Mesodermal cell (in vitro differentiated cells): ENCODE measurements around the gene CHRDL2.
A peak's percentile ranks its signal among the peaks of the same experiment; 100 is the strongest.

Source experiments
- H3K27ac ChIP-seq: 2 replicates; pipeline ENCODE4 v1.7.0; 2013; ENCODE audit warnings: mild to moderate bottlenecking, low read depth, low read length, moderate library complexity; ENCODE audit not compliant: severe bottlenecking
- H3K36me3 ChIP-seq: 2 replicates; pipeline ENCODE4 v1.7.1; 2013; ENCODE audit warnings: mild to moderate bottlenecking, low read length, moderate library complexity; ENCODE audit not compliant: control insufficient read depth, insufficient read depth
- H3K4me1 ChIP-seq: one replicate; pipeline ENCODE4 v1.7.1; 2013; ENCODE audit warnings: mild to moderate bottlenecking, low read length; ENCODE audit not compliant: insufficient read depth, control insufficient read depth, poor library complexity, severe bottlenecking
- H3K4me3 ChIP-seq: 2 replicates; pipeline ENCODE4 v1.7.0; 2013; ENCODE audit warnings: low read length, control low read depth, mild to moderate bottlenecking; ENCODE audit not compliant: insufficient read depth, poor library complexity, severe bottlenecking; ENCODE audit errors: extremely low read depth
- H3K9me3 ChIP-seq: 2 replicates; pipeline ENCODE4 v1.7.1; 2013; ENCODE audit warnings: mild to moderate bottlenecking, low read length, moderate library complexity; ENCODE audit not compliant: control insufficient read depth
- WGBS, 2 experiments: methylation state at CpG; one replicate each; pipeline ENCODE4 v1.1.5; 2013; ENCODE audit warnings: missing lambda C conversion rate in 2 of 2; ENCODE audit not compliant: insufficient coverage in 2 of 2; 5-methylcytosine and 5-hydroxymethylcytosine counted together

Gene CHRDL2

GRCh38 chr11:74710281-74710938 lies 20.8 kb downstream of the CHRDL2 start:
- peaks cover 12% of the 10 kb centered on the region for H3K4me1 ChIP-seq
- peak overlapping the region; percentile 68 for H3K27ac ChIP-seq
- 74 to 88% methylated on average over 4 to 7 of the region's 8 CpGs for WGBS, 2 experiments
- H3K4me3 ChIP-seq: no peak overlapping the region
- H3K9me3 ChIP-seq: no peaks in the 10 kb centered on the region
- H3K36me3 ChIP-seq: no peaks in the 10 kb centered on the region

GRCh38 chr11:74709175-74709574 lies 22.1 kb downstream of the CHRDL2 start:
- no peaks in the 10 kb centered on the region for H3K36me3 ChIP-seq
- H3K4me3 ChIP-seq: no peak overlapping the region
- H3K27ac ChIP-seq: no peak overlapping the region
- no peaks in the 10 kb centered on the region for H3K9me3 ChIP-seq
- peaks cover 12% of the 10 kb centered on the region for H3K4me1 ChIP-seq
- 92 to 100% methylated on average over 1 to 2 of the region's 3 CpGs for WGBS, 2 experiments

- WGBS, 2 experiments: 76 to 86% methylated on average over 6 to 10 of the region's 10 CpGs
- peaks cover 12% of the 10 kb centered on the region for H3K4me1 ChIP-seq
- no peaks in the 10 kb centered on the region for H3K9me3 ChIP-seq
- H3K4me3 ChIP-seq: no peak overlapping the region
- no peak overlapping the region for H3K27ac ChIP-seq
- no peaks in the 10 kb centered on the region for H3K36me3 ChIP-seq
These were observed 23.4 kb downstream of the CHRDL2 start for GRCh38 chr11:74707602-74708510.

GRCh38 chr11:74707182-74707581 lies 24.0 kb downstream of the CHRDL2 start:
- Histone ChIP-seq H3K4me3 (no peak overlapping the region), H3K36me3 (no peaks in the 10 kb centered on the region), H3K4me1 (peaks cover 12% of the 10 kb centered on the region), H3K27ac (no peak overlapping the region), H3K9me3 (no peaks in the 10 kb centered on the region)
- 92 to 94% methylated on average over 3 of the region's 3 CpGs for WGBS, 2 experiments

GRCh38 chr11:74703211-74703610 lies 28.0 kb downstream of the CHRDL2 start:
- Histone ChIP-seq H3K4me1 (no peaks in the 10 kb centered on the region), H3K4me3 (no peak overlapping the region), H3K27ac (no peak overlapping the region), H3K36me3 (no peaks in the 10 kb centered on the region), H3K9me3 (no peaks in the 10 kb centered on the region)
- WGBS, 2 experiments: 91 to 93% methylated on average over 7 to 12 of the region's 13 CpGs

DNA sequence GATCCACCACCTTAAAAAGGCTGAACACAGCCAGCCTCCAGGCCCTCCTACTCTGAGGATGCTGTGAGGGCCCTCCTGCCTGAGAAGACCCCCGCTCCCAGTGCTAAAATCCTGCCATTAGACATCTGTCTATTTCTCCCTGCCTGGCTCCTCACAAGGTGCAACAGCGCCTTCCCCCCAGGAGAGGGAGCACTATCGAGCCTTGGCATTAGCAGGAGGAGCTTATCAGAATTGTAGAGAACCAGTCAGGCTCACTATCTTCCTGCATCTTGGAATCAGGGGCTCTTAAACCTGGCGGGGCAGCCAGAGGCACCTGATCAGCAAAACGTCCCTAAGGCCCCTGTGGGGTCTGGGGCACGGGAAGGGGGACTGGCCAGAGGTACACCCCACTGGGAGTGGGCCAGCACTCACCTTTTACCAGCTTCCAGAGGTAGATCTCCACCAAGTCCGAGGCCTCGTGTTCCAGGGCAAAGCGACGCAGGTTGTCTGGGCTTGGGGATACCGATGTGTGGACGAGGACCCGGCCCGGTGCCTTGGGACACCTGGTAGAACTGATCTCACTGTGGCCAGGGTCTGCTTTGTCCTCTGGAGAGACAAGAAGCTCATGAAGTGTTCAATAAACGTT lies 28.7 kb downstream of the CHRDL2 start:
- Histone ChIP-seq H3K4me3 (no peak overlapping the region), H3K9me3 (no peaks in the 10 kb centered on the region), H3K36me3 (no peaks in the 10 kb centered on the region), H3K4me1 (no peaks in the 10 kb centered on the region), H3K27ac (no peak overlapping the region)
- 59 to 71% methylated on average over 13 of the region's 15 CpGs for WGBS, 2 experiments

- WGBS, 2 experiments: 74 to 75% methylated on average over 2 to 7 of the region's 8 CpGs
- Histone ChIP-seq H3K9me3 (no peaks in the 10 kb centered on the region), H3K4me3 (no peak overlapping the region), H3K36me3 (no peaks in the 10 kb centered on the region), H3K4me1 (peaks cover 3% of the 10 kb centered on the region), H3K27ac (no peak overlapping the region)
These were observed 29.9 kb downstream of the CHRDL2 start for GRCh38 chr11:74701351-74701750.

- no peak overlapping the region for H3K27ac ChIP-seq
- H3K9me3 ChIP-seq: no peaks in the 10 kb centered on the region
- H3K4me1 ChIP-seq: peaks cover 3% of the 10 kb centered on the region
- H3K36me3 ChIP-seq: no peaks in the 10 kb centered on the region
- H3K4me3 ChIP-seq: no peak overlapping the region
- WGBS, 2 experiments: 67 to 82% methylated on average over 5 of the region's 9 CpGs
These were observed 31.4 kb downstream of the CHRDL2 start for GRCh38 chr11:74699615-74700396.

GRCh38 chr11:74697722-74698121 lies 33.5 kb downstream of the CHRDL2 start:
- Histone ChIP-seq H3K36me3 (no peaks in the 10 kb centered on the region), H3K9me3 (no peaks in the 10 kb centered on the region), H3K27ac (no peak overlapping the region), H3K4me3 (no peak overlapping the region), H3K4me1 (peaks cover 3% of the 10 kb centered on the region)
- 91 to 100% methylated on average over 2 to 4 of the region's 4 CpGs for WGBS, 2 experiments

- Histone ChIP-seq H3K4me1 (peaks cover 3% of the 10 kb centered on the region), H3K9me3 (no peaks in the 10 kb centered on the region), H3K36me3 (no peaks in the 10 kb centered on the region), H3K27ac (peak overlapping the region; percentile 6), H3K4me3 (no peak overlapping the region)
- WGBS, 2 experiments: 41 to 43% methylated on average over 11 to 12 of the region's 16 CpGs
These were observed 34.1 kb downstream of the CHRDL2 start for GRCh38 chr11:74696939-74697675.
